ENCODE data around the gene SMOC2. TPM values are rescaled to one million over a fixed set of nuclear protein-coding genes. Genes with fewer than 3 reads are reported as not detected.
A peak's percentile ranks its signal among the peaks of the same experiment; 100 is the strongest.

SMOC2 gene
- total and polyA plus RNA-seq, 8 donors = 7.1 to 18.8 (median 9.5) TPM

DNA sequence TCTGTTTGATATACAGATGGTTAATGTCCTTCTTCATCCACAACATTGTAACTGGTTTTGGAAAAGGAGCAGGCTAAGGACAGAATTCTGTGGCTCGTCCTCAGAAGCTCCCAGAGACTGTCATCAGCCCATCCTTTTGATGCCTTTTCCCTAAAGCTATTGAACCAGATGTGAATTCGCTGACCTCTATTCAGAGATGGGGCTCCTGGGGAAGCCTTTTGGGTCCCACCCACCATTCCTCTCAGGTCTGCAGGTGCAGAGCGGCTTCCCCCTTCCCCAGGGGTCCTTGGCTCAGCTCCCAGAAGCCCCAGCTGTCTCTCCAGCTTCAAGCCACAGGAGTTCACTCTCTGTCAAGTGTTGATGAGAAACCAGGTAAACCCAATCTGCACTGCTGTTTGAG is 191.7 kb downstream of the SMOC2 start:
- H3K27ac ChIP-seq = no peak overlapping the region
- no peak for DNase-seq
- no peaks in the 10 kb centered on the region for H3K36me3 ChIP-seq
- H3K4me1 ChIP-seq = no peaks in the 10 kb centered on the region
- peaks cover 0 to 8% of the 10 kb centered on the region in 2 donors for H3K9me3 ChIP-seq
- ATAC-seq = no peak
- intact Hi-C loops (cut with DNase I) = no loop called here
- H3K27me3 ChIP-seq = peaks cover 0 to 21% of the 10 kb centered on the region in 2 donors
- TF ChIP-seq, protein P1, sequence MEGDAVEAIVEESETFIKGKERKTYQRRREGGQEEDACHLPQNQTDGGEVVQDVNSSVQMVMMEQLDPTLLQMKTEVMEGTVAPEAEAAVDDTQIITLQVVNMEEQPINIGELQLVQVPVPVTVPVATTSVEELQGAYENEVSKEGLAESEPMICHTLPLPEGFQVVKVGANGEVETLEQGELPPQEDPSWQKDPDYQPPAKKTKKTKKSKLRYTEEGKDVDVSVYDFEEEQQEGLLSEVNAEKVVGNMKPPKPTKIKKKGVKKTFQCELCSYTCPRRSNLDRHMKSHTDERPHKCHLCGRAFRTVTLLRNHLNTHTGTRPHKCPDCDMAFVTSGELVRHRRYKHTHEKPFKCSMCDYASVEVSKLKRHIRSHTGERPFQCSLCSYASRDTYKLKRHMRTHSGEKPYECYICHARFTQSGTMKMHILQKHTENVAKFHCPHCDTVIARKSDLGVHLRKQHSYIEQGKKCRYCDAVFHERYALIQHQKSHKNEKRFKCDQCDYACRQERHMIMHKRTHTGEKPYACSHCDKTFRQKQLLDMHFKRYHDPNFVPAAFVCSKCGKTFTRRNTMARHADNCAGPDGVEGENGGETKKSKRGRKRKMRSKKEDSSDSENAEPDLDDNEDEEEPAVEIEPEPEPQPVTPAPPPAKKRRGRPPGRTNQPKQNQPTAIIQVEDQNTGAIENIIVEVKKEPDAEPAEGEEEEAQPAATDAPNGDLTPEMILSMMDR (IDR thresholded peaks at IDR 0.05) = no peak
- H3K4me3 ChIP-seq = no peak overlapping the region

DNA sequence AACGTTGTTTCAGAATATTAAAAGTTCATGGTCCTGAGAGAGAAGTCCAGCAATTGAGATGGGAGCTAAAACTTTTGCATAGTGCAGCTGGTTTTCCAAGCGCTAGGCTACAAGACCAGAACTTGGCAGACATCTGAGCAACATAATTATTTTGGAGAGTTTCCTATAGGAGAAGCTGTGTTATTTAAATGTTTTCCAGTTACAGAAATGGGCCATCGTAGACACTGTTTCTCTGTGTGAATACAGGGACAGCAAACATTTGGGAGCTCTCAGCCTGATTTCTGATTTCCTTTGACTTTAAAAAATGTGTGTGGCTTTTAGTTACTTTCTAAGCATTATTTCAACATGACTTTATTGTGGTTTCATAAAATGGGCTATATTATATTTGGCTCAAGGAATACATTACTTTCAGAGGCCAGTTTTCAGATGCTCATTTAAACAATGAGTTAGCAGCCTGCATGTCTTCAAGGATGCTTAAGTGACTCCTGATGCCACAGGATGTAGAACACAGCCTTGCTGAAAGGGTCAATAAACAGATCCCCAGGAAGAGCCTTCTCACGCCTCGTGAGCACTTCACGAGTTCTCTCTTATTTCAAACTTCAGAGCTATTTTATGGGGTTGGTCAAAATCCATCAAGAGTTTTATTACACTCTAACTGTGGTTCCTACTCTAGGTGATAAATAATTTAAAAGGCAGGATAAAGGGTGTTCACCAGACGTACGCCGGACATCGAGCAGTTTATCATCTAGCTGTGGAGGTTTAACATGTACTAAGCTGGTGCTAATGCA is 193.8 kb downstream of the SMOC2 start:
- ATAC-seq = no peak
- Histone ChIP-seq H3K27me3 (peaks cover 0 to 34% of the 10 kb centered on the region in 2 donors), H3K4me1 (no peaks in the 10 kb centered on the region), H3K9me3 (peaks cover 0 to 8% of the 10 kb centered on the region in 2 donors), H3K4me3 (no peak overlapping the region), H3K36me3 (no peaks in the 10 kb centered on the region), H3K27ac (no peak overlapping the region)
- TF ChIP-seq, protein P1 (IDR thresholded peaks at IDR 0.05) = no peak
- DNase-seq = peak in 1 of 4 donors; percentile 55
- intact Hi-C loops (cut with DNase I) = no loop called here

DNA sequence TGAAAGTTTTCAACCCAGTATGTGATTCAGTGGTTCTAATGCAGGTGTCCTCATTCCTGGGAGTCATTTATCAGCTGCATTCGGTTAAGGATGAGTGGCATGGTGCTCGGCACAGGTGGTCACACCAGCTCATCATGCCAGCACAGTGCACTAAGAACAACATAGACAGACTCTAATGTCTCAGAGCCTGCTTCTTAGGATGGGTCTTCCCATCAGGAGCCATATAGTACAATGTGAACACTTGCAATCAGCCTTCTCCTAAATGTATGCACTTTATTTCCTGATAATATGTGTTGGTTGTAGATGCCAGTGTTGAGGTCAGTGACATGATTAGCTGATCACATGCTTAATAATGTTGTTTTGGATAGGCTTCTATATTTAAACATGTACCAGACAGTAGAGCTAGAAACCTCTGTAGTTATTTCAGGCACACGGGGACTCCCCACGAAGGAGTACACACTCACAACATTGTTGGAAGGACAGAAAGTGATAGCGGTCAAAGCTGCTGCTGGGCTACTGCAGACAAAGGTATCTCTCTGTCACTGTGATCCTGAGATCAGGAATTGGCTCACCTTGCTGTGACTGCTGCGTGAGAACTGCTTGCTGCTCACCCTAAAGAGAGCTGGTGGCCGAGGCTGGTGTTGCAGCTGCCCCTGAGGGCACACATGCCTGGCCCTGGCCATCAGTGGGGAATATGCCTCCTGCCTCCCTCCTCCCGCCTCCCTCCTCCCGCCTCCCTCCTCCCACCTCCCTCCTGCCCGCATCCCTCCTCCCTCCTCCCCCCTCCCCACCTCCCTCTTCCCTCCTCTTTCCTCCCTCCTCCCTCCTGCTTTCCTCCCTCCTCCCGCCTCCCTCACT is 195.4 kb downstream of the SMOC2 start:
- intact Hi-C loops (cut with DNase I) = no loop called here
- Histone ChIP-seq H3K27me3 (peaks cover 0 to 40% of the 10 kb centered on the region in 2 donors), H3K27ac (no peak overlapping the region), H3K4me1 (no peaks in the 10 kb centered on the region), H3K9me3 (peaks cover 0 to 8% of the 10 kb centered on the region in 2 donors), H3K36me3 (no peaks in the 10 kb centered on the region), H3K4me3 (no peak overlapping the region)
- DNase-seq = no peak
- no peak for ATAC-seq
- TF ChIP-seq, protein P1 (IDR thresholded peaks at IDR 0.05) = no peak

DNA sequence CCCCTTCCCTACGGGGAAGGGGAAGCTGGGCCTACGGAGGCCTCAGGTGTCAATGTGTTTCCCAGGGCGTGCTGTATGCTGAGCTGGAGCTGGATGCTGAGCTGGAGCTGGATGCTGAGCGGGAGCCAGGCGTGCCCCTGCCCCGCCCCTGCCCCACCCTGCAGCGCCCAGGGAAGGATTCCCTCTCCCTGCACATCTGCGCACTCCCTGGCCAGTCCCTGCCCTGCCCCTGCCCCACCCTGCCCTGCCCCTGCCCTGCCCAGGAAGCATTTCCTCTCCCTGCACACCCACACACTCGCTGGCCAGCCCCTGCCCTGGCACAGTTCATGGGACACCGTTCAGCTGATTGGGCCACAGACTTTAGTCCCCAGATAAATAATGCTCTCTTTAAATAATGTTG is 196.8 kb downstream of the SMOC2 start:
- TF ChIP-seq, protein P1 (IDR thresholded peaks at IDR 0.05) = no peak
- no peak overlapping the region for H3K27ac ChIP-seq
- no peak for DNase-seq
- intact Hi-C loops (cut with DNase I) = no loop called here
- no peaks in the 10 kb centered on the region for H3K36me3 ChIP-seq
- ATAC-seq = no peak
- peaks cover 0 to 8% of the 10 kb centered on the region in 2 donors for H3K9me3 ChIP-seq
- H3K4me1 ChIP-seq = no peaks in the 10 kb centered on the region
- no peak overlapping the region for H3K4me3 ChIP-seq
- peaks cover 0 to 40% of the 10 kb centered on the region in 2 donors for H3K27me3 ChIP-seq
